HG03039 (cell line): Measurements from ENCODE around the gene MFAP1.
A peak's percentile ranks its signal among the peaks of the same experiment; 100 is the strongest.
"Not testable (repeated sequence)": the region's sequence is repeated elsewhere in the genome, so short reads cannot be mapped to it uniquely, and the experiment has no call there.

Experiments used
- ATAC-seq: cut with Tn5 transposase; IDR thresholded peaks from one replicate; pipeline ENCODE4 v1.9.1; 2021; ENCODE audit warnings: mild to moderate bottlenecking, moderate library complexity; ENCODE audit not compliant: unreplicated experiment

Gene MFAP1

GRCh38 chr15:43825305-43825704 is 815 bp upstream of the MFAP1 start:
- not testable (repeated sequence) for ATAC-seq

- ATAC-seq: no peak
These were observed 3.0 kb downstream of the MFAP1 start for GRCh38 chr15:43821505-43821904.

GRCh38 chr15:43815064-43815463 is 9.4 kb downstream of the MFAP1 start:
- not testable (repeated sequence) for ATAC-seq

- ATAC-seq: no peak
These were observed 15.4 kb downstream of the MFAP1 start for GRCh38 chr15:43808960-43809678.

GRCh38 chr15:43808435-43808950 is 16.0 kb downstream of the MFAP1 start:
- ATAC-seq: no peak

- ATAC-seq: not testable (repeated sequence)
These were observed 21.8 kb downstream of the MFAP1 start for GRCh38 chr15:43802676-43803075.

GRCh38 chr15:43800286-43801141 is 24.0 kb downstream of the MFAP1 start, which contains the start of gene HYPK:
TSS of gene HYPK (plus strand) at chr15:43800599. CDS start at chr15:43800623, 24 bp downstream.
- ATAC-seq: peak; percentile 81

GRCh38 chr15:43799945-43800285 is 24.6 kb downstream of the MFAP1 start, which contains the start of gene SERINC4:
TSS of gene SERINC4 (minus strand) at chr15:43800220. CDS start at chr15:43799986, 234 bp downstream.
- no peak for ATAC-seq

GRCh38 chr15:43799209-43799944 is 25.1 kb downstream of the MFAP1 start:
- no peak for ATAC-seq

- no peak for ATAC-seq
These were observed 27.9 kb downstream of the MFAP1 start for GRCh38 chr15:43796566-43796965.

GRCh38 chr15:43795997-43796396 is 28.5 kb downstream of the MFAP1 start:
- no peak for ATAC-seq

- ATAC-seq: no peak
These were observed 29.3 kb downstream of the MFAP1 start for GRCh38 chr15:43795197-43795596.

- ATAC-seq: no peak
These were observed 30.0 kb downstream of the MFAP1 start for GRCh38 chr15:43794269-43795037.

GRCh38 chr15:43793647-43794046 is 30.8 kb downstream of the MFAP1 start:
- ATAC-seq: no peak

GRCh38 chr15:43792761-43793476 is 31.6 kb downstream of the MFAP1 start:
- no peak for ATAC-seq

GRCh38 chr15:43791993-43792760 is 32.3 kb downstream of the MFAP1 start, which contains the start of gene SERF2:
TSS of gene SERF2 (plus strand) at chr15:43792320. CDS start at chr15:43792377, 57 bp downstream.
- ATAC-seq: peak; percentile 89

GRCh38 chr15:43789409-43789808 is 35.1 kb downstream of the MFAP1 start:
- ATAC-seq: no peak

- ATAC-seq: no peak
These were observed 45.5 kb downstream of the MFAP1 start for GRCh38 chr15:43779016-43779415.
